Fibroblast of gingiva (primary cell): ENCODE results near the gene IL18.
A peak's percentile ranks its signal among the peaks of the same experiment; 100 is the strongest.
"Not testable (repeated sequence)": the region's sequence is repeated elsewhere in the genome, so short reads cannot be mapped to it uniquely, and the experiment has no call there.

ENCODE experiments used
- DNase-seq: peaks from one replicate; pipeline ENCODE4 v3.0.0-alpha.2; 2011; ENCODE audit warnings: low read depth

IL18 gene

GRCh38 chr11:112121981-112122615 is 41.8 kb downstream of the IL18 start:
- no peak for DNase-seq

DNA sequence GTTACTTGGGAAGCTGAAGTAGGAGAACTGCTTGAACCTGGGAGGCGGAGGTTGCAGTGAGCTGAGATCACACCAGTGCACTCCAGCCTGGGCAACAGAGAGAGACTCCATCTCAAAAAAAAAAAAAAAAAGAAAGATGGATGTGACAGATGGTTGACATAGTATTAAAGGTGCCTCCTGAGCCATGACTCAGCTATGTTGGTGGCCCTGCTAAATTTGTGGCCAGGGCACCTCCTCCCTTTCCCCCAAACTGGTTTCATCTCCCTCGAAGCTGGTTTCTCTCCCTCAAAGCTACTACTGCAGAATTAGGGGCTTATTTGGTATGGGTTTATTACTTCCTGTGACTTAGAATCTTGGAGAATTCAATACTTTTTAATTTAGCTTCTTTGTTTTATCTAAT is 45.7 kb downstream of the IL18 start:
- DNase-seq: no peak

DNA sequence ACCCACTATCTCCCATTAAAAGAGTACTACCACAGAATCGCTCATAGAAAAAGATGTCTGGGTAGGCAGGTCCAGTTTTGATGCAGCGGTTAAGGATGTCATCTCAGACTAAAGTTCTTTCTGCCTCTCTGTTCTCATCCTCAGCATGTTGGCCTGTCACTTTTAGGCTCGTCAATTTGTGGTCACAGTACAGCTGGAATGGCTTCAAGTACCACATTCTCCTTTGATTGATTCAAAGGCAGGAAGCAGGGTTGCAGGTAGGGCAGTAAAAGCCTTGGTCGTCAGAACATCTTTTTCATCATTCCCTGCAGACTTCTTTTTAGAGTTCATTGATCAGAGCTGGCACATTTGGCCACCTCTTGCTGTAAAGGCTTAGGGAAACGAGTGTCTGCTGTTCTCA is 48.5 kb downstream of the IL18 start:
- no peak for DNase-seq

DNA sequence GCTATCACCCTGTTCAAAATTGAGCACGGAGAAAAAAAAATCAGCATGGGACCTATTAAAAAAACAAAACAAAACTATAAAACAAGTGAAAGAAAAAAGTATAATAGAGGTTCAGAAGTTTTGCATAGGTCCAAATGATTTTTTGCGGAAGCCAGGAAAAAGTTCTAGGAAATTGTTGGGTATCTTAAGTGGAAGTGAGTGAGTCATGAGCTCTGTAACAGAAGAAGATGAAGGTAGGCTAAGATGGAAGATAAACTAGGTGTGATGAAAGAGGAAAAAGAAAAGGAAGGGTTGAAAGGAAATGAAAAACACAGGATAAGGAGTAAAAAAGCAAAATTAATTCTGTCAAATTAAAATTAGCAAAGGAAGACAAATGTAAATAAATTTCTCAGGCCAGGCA is 49.4 kb downstream of the IL18 start:
- no peak for DNase-seq

DNA sequence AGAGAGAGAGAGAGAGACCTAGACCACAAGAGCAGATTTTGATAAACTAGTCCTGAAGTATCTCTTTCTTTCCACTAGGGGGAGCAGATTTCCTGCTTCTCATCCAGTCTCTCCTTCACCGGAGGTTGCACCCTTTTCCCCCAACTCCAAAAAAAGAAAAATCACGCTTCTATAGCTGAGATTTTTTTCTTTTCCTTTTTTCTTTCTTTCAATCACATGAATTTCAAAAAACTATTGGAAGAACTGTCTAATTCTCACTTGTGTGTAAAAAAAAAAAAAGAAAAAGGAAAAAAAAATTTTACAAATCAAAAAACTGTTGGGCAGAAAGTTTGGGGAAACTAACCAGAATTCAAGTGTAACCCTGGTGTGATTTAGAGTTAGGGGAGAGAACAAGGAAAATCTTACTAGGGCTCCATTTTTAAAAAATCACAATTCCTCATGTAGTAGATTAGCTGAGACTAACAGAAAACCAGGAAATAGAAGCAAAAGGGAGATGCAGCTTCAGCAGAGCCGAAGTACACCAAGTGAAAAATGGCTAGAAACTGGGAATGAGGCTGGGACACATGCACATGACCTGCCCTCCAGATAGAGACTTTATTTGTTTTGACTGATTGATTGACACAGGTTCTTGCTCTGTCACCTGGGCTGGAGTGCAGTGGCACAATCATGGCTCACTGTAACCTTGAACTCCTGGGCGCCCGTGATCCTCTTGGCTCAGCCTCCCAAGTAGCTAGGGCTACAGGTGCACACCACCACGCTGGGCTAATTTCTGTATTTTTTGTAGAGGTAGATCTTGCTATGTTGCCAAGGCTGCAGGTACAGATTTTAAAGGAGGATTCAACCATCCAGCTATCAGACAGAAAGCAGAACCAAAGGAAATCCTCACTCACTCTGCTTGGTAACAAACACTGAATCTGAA is 50.1 kb downstream of the IL18 start:
- peak; percentile 59 for DNase-seq

- DNase-seq: no peak
Observed at GRCh38 chr11:112106070-112106469, 57.8 kb downstream of the IL18 start.

DNA sequence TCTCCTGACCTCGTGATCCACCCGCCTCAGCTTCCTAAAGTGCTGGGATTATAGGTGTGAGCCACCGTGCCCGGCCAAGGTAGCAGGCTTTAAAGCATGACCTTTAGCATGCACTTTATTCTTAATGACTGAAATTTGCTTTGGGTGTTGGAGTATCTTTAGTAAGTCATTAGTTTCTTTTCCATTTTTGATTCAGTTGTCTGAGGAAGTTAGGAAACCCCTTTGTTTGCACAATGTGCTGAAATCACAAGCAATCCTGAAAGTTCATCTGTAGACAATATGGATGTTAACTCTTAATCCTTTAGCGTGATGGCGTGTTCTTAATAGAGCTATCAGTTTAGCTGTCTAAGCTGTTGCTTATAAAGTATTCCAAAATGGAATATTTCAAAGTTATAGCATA is 60.4 kb downstream of the IL18 start:
- no peak for DNase-seq

- DNase-seq: peak; percentile 21
Observed at GRCh38 chr11:112100462-112100861, 63.4 kb downstream of the IL18 start.

DNA sequence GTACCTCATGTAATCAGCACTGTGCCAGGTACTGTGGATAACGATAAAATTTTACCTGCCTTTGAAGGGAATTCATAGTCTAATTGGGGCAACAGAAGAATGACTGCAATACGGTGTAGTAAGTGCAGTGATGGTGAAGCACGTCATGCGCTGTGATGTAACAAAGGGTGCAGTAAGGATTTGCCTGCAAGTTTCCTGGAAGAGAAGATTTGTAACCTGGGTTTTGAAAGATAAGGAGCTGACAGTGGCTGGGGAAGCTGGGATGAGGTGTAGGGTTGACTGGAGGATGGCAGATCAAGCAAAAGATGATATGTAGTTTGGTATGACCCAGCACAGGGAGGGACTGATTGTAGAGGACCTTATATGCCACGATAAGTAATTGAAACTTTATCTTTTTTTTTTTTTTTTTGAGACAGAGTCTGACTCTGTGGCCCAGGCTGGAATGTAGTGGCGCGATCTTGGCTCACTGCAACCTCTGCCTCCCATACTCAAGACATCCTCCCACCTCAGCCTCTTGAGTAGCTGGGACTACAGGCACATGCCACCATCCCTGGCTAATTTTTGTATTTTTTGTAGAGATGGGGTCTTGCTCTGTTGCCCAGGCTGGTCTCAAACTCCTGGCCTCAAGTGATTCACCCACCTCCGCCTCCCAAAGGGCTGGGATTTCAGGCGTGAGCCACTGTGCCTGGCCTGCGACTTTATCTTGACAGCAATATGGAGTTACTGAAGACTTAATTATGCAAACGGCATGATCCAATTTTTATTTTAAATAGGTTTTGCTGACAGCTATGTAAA is 66.0 kb downstream of the IL18 start:
- no peak for DNase-seq

- DNase-seq: no peak
Observed at GRCh38 chr11:112096194-112096593, 67.7 kb downstream of the IL18 start.

GRCh38 chr11:112095302-112095701 is 68.6 kb downstream of the IL18 start:
- not testable (repeated sequence) for DNase-seq
